ENCODE data around the gene PDGFD. TPM values are rescaled to one million over a fixed set of nuclear protein-coding genes. Genes with fewer than 3 reads are reported as not detected.

Gene PDGFD
- total RNA-seq, 1 donor from 2014 or later, result 17.2 TPM

GRCh38 chr11:104148074-104148473 lies 15.9 kb downstream of the PDGFD start:
- peaks cover 4% of the 10 kb centered on the region for H3K36me3 Mint-ChIP-seq (ENCODE audit: low read depth, unreplicated experiment)

GRCh38 chr11:104146943-104147342 lies 17.0 kb downstream of the PDGFD start:
- DNase-seq (ENCODE audit: low spot score), result no peak
- no peaks in the 10 kb centered on the region for H3K27me3 Mint-ChIP-seq (ENCODE audit: unreplicated experiment)
- H3K36me3 Mint-ChIP-seq (ENCODE audit: low read depth, unreplicated experiment), result peaks cover 4% of the 10 kb centered on the region
- no peaks in the 10 kb centered on the region for H3K9me3 Mint-ChIP-seq (ENCODE audit: unreplicated experiment)
- no peak for TF ChIP-seq CTCF (IDR thresholded peaks at IDR 0.05; ENCODE audit: unreplicated experiment)
- no peak overlapping the region for H3K27ac Mint-ChIP-seq (ENCODE audit: unreplicated experiment)
- H3K4me1 Mint-ChIP-seq (ENCODE audit: unreplicated experiment), result peaks cover 4% of the 10 kb centered on the region
- H3K4me3 Mint-ChIP-seq (ENCODE audit: unreplicated experiment), result no peak overlapping the region

More at GRCh38 chr11:104148074-104148473, 15.9 kb downstream of the PDGFD start:
- H3K27me3 Mint-ChIP-seq (ENCODE audit: unreplicated experiment), result no peaks in the 10 kb centered on the region
- peaks cover 11% of the 10 kb centered on the region for H3K4me1 Mint-ChIP-seq (ENCODE audit: unreplicated experiment)
- no peak overlapping the region for H3K27ac Mint-ChIP-seq (ENCODE audit: unreplicated experiment)
- TF ChIP-seq CTCF (IDR thresholded peaks at IDR 0.05; ENCODE audit: unreplicated experiment), result no peak
- DNase-seq (ENCODE audit: low spot score), result no peak
- H3K4me3 Mint-ChIP-seq (ENCODE audit: unreplicated experiment), result no peak overlapping the region
- no peaks in the 10 kb centered on the region for H3K9me3 Mint-ChIP-seq (ENCODE audit: unreplicated experiment)

GRCh38 chr11:104146421-104146820 lies 17.5 kb downstream of the PDGFD start:
- Mint-ChIP-seq H3K27me3 (ENCODE audit: unreplicated experiment) (no peaks in the 10 kb centered on the region), H3K4me3 (ENCODE audit: unreplicated experiment) (no peak overlapping the region), H3K36me3 (ENCODE audit: low read depth, unreplicated experiment) (peaks cover 4% of the 10 kb centered on the region), H3K4me1 (ENCODE audit: unreplicated experiment) (no peaks in the 10 kb centered on the region), H3K27ac (ENCODE audit: unreplicated experiment) (no peak overlapping the region), H3K9me3 (ENCODE audit: unreplicated experiment) (no peaks in the 10 kb centered on the region)
- no peak for TF ChIP-seq CTCF (IDR thresholded peaks at IDR 0.05; ENCODE audit: unreplicated experiment)
- DNase-seq (ENCODE audit: low spot score), result no peak

- no peaks in the 10 kb centered on the region for H3K4me1 Mint-ChIP-seq (ENCODE audit: unreplicated experiment)
- no peaks in the 10 kb centered on the region for H3K36me3 Mint-ChIP-seq (ENCODE audit: low read depth, unreplicated experiment)
- no peak overlapping the region for H3K4me3 Mint-ChIP-seq (ENCODE audit: unreplicated experiment)
- H3K27ac Mint-ChIP-seq (ENCODE audit: unreplicated experiment), result no peak overlapping the region
- no peak for DNase-seq (ENCODE audit: low spot score)
- H3K9me3 Mint-ChIP-seq (ENCODE audit: unreplicated experiment), result no peaks in the 10 kb centered on the region
- no peaks in the 10 kb centered on the region for H3K27me3 Mint-ChIP-seq (ENCODE audit: unreplicated experiment)
- TF ChIP-seq CTCF (IDR thresholded peaks at IDR 0.05; ENCODE audit: unreplicated experiment), result no peak
Measured at GRCh38 chr11:104145062-104145461, 18.9 kb downstream of the PDGFD start.

GRCh38 chr11:104142698-104143097 lies 21.2 kb downstream of the PDGFD start:
- Mint-ChIP-seq H3K9me3 (ENCODE audit: unreplicated experiment) (no peaks in the 10 kb centered on the region), H3K27me3 (ENCODE audit: unreplicated experiment) (no peaks in the 10 kb centered on the region), H3K27ac (ENCODE audit: unreplicated experiment) (no peak overlapping the region), H3K4me1 (ENCODE audit: unreplicated experiment) (peaks cover 6% of the 10 kb centered on the region), H3K4me3 (ENCODE audit: unreplicated experiment) (no peak overlapping the region), H3K36me3 (ENCODE audit: low read depth, unreplicated experiment) (no peaks in the 10 kb centered on the region)
- no peak for DNase-seq (ENCODE audit: low spot score)
- no peak for TF ChIP-seq CTCF (IDR thresholded peaks at IDR 0.05; ENCODE audit: unreplicated experiment)
